GM12892 (cell line): ENCODE measurements around the gene TLK2.
"Not testable (repeated sequence)": the region's sequence is repeated elsewhere in the genome, so short reads cannot be mapped to it uniquely, and the experiment has no call there.

Source experiments
- POLR2A ChIP-seq: IDR thresholded peaks from 2 replicates; pipeline ENCODE4 v1.6.1; 2011; ENCODE audit warnings: low read depth, low read length, control low read depth
- POLR2AphosphoS5 ChIP-seq: IDR thresholded peaks from 2 replicates; pipeline ENCODE4 v1.6.1; 2011; ENCODE audit warnings: low read depth, low read length, control low read depth
- TAF1 ChIP-seq: IDR thresholded peaks from 2 replicates; pipeline ENCODE4 v1.6.1; 2011; ENCODE audit warnings: low read depth, mild to moderate bottlenecking, control low read depth, low read length, borderline replicate concordance

DNA sequence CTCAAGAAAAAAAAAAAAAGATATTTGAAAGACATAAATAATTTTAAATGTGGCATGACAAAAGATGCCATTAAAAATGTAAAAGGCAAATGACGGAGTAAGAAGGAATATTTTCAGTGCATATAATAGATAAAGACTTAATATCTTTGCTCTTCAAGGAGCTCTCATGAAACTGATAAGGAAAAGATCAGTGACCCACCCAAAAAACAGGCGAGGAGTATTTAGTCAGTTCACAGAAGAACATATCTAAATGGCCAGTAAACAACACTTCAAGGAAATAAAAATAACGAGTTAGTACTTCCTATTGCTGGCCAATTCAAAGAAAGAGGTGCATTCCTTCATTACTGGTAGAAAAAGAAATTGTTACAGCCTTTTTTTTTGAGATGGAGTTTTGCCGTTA, 32.8 kb upstream of the TLK2 start:
- TF ChIP-seq POLR2AphosphoS5, POLR2A, TAF1: not testable (repeated sequence)
